H9 (cell line): Measurements from ENCODE around the gene MOCOS. TPM values are rescaled to one million over a fixed set of nuclear protein-coding genes. Genes with fewer than 3 reads are reported as not detected.

Source experiments
- DNase-seq: peaks from one replicate; pipeline ENCODE4 v3.0.0-alpha.2; 2017
- H2AFZ ChIP-seq: one replicate; pipeline ENCODE4 v1.6.1; 2013; ENCODE audit warnings: mild to moderate bottlenecking, low read length, control low read depth, moderate library complexity
- H2AK5ac ChIP-seq: 2 replicates; pipeline ENCODE4 v1.6.1; 2013; ENCODE audit warnings: low read length, control low read depth, mixed read lengths; ENCODE audit not compliant: insufficient read length
- H2BK120ac ChIP-seq: one replicate; pipeline ENCODE4 v1.6.1; 2013; ENCODE audit warnings: low read depth, mild to moderate bottlenecking, low read length, control low read depth, inconsistent platforms; ENCODE audit not compliant: poor library complexity, severe bottlenecking
- H2BK12ac ChIP-seq: 2 replicates; pipeline ENCODE4 v1.6.1; 2013; ENCODE audit warnings: low read length, control low read depth, mixed read lengths, low read depth; ENCODE audit not compliant: insufficient read length
- H2BK15ac ChIP-seq: 2 replicates; pipeline ENCODE4 v1.6.1; 2013; ENCODE audit warnings: low read depth, low read length, control low read depth
- H2BK20ac ChIP-seq: one replicate; pipeline ENCODE4 v1.6.1; 2013; ENCODE audit warnings: low read depth, mild to moderate bottlenecking, low read length, control low read depth, inconsistent platforms; ENCODE audit not compliant: poor library complexity, severe bottlenecking
- H2BK5ac ChIP-seq: 2 replicates; pipeline ENCODE4 v1.6.1; 2013; ENCODE audit warnings: low read length, control low read depth, mixed read lengths; ENCODE audit not compliant: insufficient read length
- H3K14ac ChIP-seq: 2 replicates; pipeline ENCODE4 v1.6.1; 2013; ENCODE audit warnings: low read length, control low read depth; ENCODE audit not compliant: insufficient read depth
- H3K18ac ChIP-seq: 2 replicates; pipeline ENCODE4 v1.6.1; 2013; ENCODE audit warnings: low read depth, mild to moderate bottlenecking, mixed read lengths, low read length, control low read depth; ENCODE audit not compliant: insufficient read length
- H3K23ac ChIP-seq: 2 replicates; pipeline ENCODE4 v1.6.1; 2013; ENCODE audit warnings: low read length, control low read depth, mixed read lengths, low read depth; ENCODE audit not compliant: insufficient read length
- H3K23me2 ChIP-seq: 2 replicates; pipeline ENCODE4 v1.6.1; 2013; ENCODE audit warnings: low read depth, mild to moderate bottlenecking, mixed read lengths, low read length, control low read depth; ENCODE audit not compliant: insufficient read length, poor library complexity, severe bottlenecking
- H3K27ac ChIP-seq: 2 replicates; pipeline ENCODE4 v1.5.1; 2013; ENCODE audit warnings: low read length, control low read depth, mixed read lengths, low read depth; ENCODE audit not compliant: insufficient read length
- H3K27me3 ChIP-seq: 2 replicates; pipeline ENCODE4 v1.6.1; 2013; ENCODE audit warnings: low read length, control low read depth, inconsistent platforms; ENCODE audit not compliant: insufficient read depth
- H3K4ac ChIP-seq: 2 replicates; pipeline ENCODE4 v1.6.1; 2013; ENCODE audit warnings: low read depth, mild to moderate bottlenecking, control low read depth, inconsistent platforms, low read length, moderate library complexity
- H3K4me1 ChIP-seq: 2 replicates; pipeline ENCODE4 v1.6.1; 2013; ENCODE audit warnings: low read length, control low read depth, inconsistent platforms; ENCODE audit not compliant: insufficient read depth
- H3K4me2 ChIP-seq: 2 replicates; pipeline ENCODE4 v1.6.1; 2013; ENCODE audit warnings: low read length, control low read depth, mixed read lengths; ENCODE audit not compliant: insufficient read length, insufficient read depth
- H3K56ac ChIP-seq: 2 replicates; pipeline ENCODE4 v1.6.1; 2013; ENCODE audit warnings: low read depth, mild to moderate bottlenecking, mixed read lengths, low read length, control low read depth; ENCODE audit not compliant: insufficient read length
- H3K79me1 ChIP-seq: 2 replicates; pipeline ENCODE4 v1.6.1; 2013; ENCODE audit warnings: low read depth, mild to moderate bottlenecking, moderate library complexity, low read length, control low read depth, inconsistent platforms; ENCODE audit not compliant: insufficient read depth, poor library complexity, severe bottlenecking
- H3K79me2 ChIP-seq: 2 replicates; pipeline ENCODE4 v1.6.1; 2013; ENCODE audit warnings: low read length, control low read depth, inconsistent platforms; ENCODE audit not compliant: insufficient read depth
- H3K9ac ChIP-seq: 2 replicates; pipeline ENCODE4 v1.6.1; 2013; ENCODE audit warnings: low read length, control low read depth, mixed read lengths; ENCODE audit not compliant: insufficient read length; ENCODE audit errors: extremely low read depth
- H3K9me3 ChIP-seq: one replicate; pipeline ENCODE4 v1.6.1; 2013; ENCODE audit warnings: low read depth, low read length, inconsistent platforms; ENCODE audit not compliant: control insufficient read depth
- H3T11ph ChIP-seq: one replicate; pipeline ENCODE4 v1.6.1; 2013; ENCODE audit warnings: mild to moderate bottlenecking, low read length, control low read depth, inconsistent platforms
- H4K20me1 ChIP-seq: one replicate; pipeline ENCODE4 v1.6.1; 2013; ENCODE audit not compliant: control insufficient read depth, insufficient read length, insufficient read depth
- H4K5ac ChIP-seq: 2 replicates; pipeline ENCODE4 v1.6.1; 2013; ENCODE audit warnings: low read depth, mild to moderate bottlenecking, mixed read lengths, low read length, control low read depth; ENCODE audit not compliant: insufficient read length
- H4K8ac ChIP-seq: replicated peaks from 2 replicates; pipeline ENCODE4 v1.6.1; 2013; ENCODE audit warnings: low read length, control low read depth, mixed read lengths, low read depth; ENCODE audit not compliant: insufficient read length
- H4K91ac ChIP-seq: 2 replicates; pipeline ENCODE4 v1.6.1; 2013; ENCODE audit warnings: low read depth, mild to moderate bottlenecking, moderate library complexity, mixed read lengths, low read length, control low read depth; ENCODE audit not compliant: insufficient read length
- H3K27ac Mint-ChIP-seq, 3 experiments: 2 replicates in 2 of 3; 3 replicates in 1 of 3; pipeline ENCODE4 v1.8.0; 2020 to 2021; ENCODE audit warnings: mixed read lengths in 3 of 3, mild to moderate bottlenecking in 1 of 3, moderate library complexity in 1 of 3
- H3K27me3 Mint-ChIP-seq: 2 replicates; pipeline ENCODE4 v1.8.0; 2021; ENCODE audit warnings: low read depth, mild to moderate bottlenecking, moderate library complexity, mixed read lengths
- H3K36me3 Mint-ChIP-seq, 3 experiments: 2 replicates in 2 of 3; 3 replicates in 1 of 3; pipeline ENCODE4 v1.8.0; 2020 to 2021; ENCODE audit warnings: low read depth in 3 of 3, mixed read lengths in 3 of 3; ENCODE audit not compliant: insufficient read depth in 1 of 3
- H3K4me1 Mint-ChIP-seq, 2 experiments: 2 replicates each; pipeline ENCODE4 v1.8.0; 2020; ENCODE audit warnings: mixed read lengths in 2 of 2
- H3K4me3 Mint-ChIP-seq, 2 experiments: 2 replicates in 1 of 2; 3 replicates in 1 of 2; pipeline ENCODE4 v1.8.0; 2020 to 2021; ENCODE audit warnings: mild to moderate bottlenecking in 2 of 2, mixed read lengths in 2 of 2, moderate library complexity in 1 of 2
- H3K9me3 Mint-ChIP-seq, 2 experiments: 2 replicates in 1 of 2; 3 replicates in 1 of 2; pipeline ENCODE4 v1.8.0; 2020; ENCODE audit warnings: mild to moderate bottlenecking in 2 of 2, mixed read lengths in 2 of 2, moderate library complexity in 1 of 2
- WGBS: extraction: QIAGEN DNeasy Blood & Tissue Kit; methylation state at CpG from one replicate; pipeline ENCODE4 v1.1.7; 2013; ENCODE audit warnings: missing lambda C conversion rate, low lambda C conversion rate, mixed read lengths; ENCODE audit not compliant: insufficient read length; ENCODE audit errors: extremely low coverage; 5-methylcytosine and 5-hydroxymethylcytosine counted together
- total RNA-seq: library from RNA; stranded (reverse); gene quantifications from 2 replicates; pipeline ENCODE4 v1.2.1, GENCODE V29; 2021
- TF ChIP-seq, protein P1 (sequence below): fragments of 200-600 bp; sonication (generic); conservative IDR thresholded peaks from 3 replicates; pipeline ENCODE4 v1.8.0; 2021; ENCODE audit warnings: antibody characterized with exemption, mild to moderate bottlenecking

MOCOS gene
- total RNA-seq, 1 experiment from 2014 or later = 6.0 TPM

DNA sequence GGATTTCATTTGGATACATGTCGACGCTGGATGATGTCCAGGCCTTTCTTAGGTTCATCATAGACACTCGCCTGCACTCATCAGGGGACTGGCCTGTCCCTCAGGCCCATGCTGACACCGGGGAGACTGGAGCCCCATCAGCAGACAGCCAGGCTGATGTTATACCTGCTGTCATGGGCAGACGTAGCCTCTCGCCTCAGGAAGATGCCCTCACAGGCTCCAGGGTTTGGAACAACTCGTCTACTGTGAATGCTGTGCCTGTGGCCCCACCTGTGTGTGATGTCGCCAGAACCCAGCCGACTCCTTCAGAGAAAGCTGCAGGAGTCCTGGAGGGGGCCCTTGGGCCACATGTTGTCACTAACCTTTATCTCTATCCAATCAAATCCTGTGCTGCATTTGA, 28.3 kb downstream of the MOCOS start:
- Histone ChIP-seq H2BK15ac (no peak overlapping the region), H2AK5ac (no peak overlapping the region), H4K91ac (no peak overlapping the region), H3T11ph (no peak overlapping the region), H3K56ac (no peak overlapping the region), H2BK120ac (no peak overlapping the region), H3K9me3 (no peaks in the 10 kb centered on the region), H2BK20ac (no peak overlapping the region), H3K4me1 (no peaks in the 10 kb centered on the region), H4K5ac (no peak overlapping the region), H3K23ac (no peak overlapping the region), H4K20me1 (no peaks in the 10 kb centered on the region), H3K14ac (no peak overlapping the region), H3K18ac (no peak overlapping the region), H3K4me2 (no peak overlapping the region), H3K27ac (no peak overlapping the region), H2AFZ (no peak overlapping the region), H4K8ac (no peak overlapping the region), H3K4ac (no peak overlapping the region), H2BK12ac (no peak overlapping the region), H2BK5ac (no peak overlapping the region), H3K27me3 (no peaks in the 10 kb centered on the region), H3K79me2 (no peaks in the 10 kb centered on the region), H3K79me1 (no peaks in the 10 kb centered on the region), H3K23me2 (no peaks in the 10 kb centered on the region), H3K9ac (no peak overlapping the region)
- H3K27me3 Mint-ChIP-seq = no peaks in the 10 kb centered on the region
- TF ChIP-seq, protein P1, sequence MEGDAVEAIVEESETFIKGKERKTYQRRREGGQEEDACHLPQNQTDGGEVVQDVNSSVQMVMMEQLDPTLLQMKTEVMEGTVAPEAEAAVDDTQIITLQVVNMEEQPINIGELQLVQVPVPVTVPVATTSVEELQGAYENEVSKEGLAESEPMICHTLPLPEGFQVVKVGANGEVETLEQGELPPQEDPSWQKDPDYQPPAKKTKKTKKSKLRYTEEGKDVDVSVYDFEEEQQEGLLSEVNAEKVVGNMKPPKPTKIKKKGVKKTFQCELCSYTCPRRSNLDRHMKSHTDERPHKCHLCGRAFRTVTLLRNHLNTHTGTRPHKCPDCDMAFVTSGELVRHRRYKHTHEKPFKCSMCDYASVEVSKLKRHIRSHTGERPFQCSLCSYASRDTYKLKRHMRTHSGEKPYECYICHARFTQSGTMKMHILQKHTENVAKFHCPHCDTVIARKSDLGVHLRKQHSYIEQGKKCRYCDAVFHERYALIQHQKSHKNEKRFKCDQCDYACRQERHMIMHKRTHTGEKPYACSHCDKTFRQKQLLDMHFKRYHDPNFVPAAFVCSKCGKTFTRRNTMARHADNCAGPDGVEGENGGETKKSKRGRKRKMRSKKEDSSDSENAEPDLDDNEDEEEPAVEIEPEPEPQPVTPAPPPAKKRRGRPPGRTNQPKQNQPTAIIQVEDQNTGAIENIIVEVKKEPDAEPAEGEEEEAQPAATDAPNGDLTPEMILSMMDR = no peak
- no peak for DNase-seq
- H3K9me3 Mint-ChIP-seq = no peaks in the 10 kb centered on the region; a peak in 1 of 5 replicates
- no CpG with 5 or more reads among the region's 9 CpGs for WGBS
- no peaks in the 10 kb centered on the region for H3K4me1 Mint-ChIP-seq
- peaks cover 0 to 5% (median 5%) of the 10 kb centered on the region in 3 experiments; a peak in 5 of 7 replicates for H3K36me3 Mint-ChIP-seq
- H3K27ac Mint-ChIP-seq = no peak overlapping the region; a peak in 1 of 7 replicates
- H3K4me3 Mint-ChIP-seq = no peak overlapping the region
